NB4 (cell line): ENCODE results near the gene S100A14.

Experiments
- MYC ChIP-seq: IDR thresholded peaks from 2 replicates; pipeline ENCODE4 v1.6.1; 2011; ENCODE audit warnings: low read depth, low read length
- POLR2A ChIP-seq: IDR thresholded peaks from 2 replicates; pipeline ENCODE4 v1.6.1; 2011; ENCODE audit warnings: mild to moderate bottlenecking; ENCODE audit not compliant: insufficient read length; ENCODE audit errors: extremely low read depth
- TF ChIP-seq, protein P1 (sequence below): IDR thresholded peaks from one replicate; pipeline ENCODE4 v1.5.1; 2012; ENCODE audit warnings: low read depth, low read length

DNA sequence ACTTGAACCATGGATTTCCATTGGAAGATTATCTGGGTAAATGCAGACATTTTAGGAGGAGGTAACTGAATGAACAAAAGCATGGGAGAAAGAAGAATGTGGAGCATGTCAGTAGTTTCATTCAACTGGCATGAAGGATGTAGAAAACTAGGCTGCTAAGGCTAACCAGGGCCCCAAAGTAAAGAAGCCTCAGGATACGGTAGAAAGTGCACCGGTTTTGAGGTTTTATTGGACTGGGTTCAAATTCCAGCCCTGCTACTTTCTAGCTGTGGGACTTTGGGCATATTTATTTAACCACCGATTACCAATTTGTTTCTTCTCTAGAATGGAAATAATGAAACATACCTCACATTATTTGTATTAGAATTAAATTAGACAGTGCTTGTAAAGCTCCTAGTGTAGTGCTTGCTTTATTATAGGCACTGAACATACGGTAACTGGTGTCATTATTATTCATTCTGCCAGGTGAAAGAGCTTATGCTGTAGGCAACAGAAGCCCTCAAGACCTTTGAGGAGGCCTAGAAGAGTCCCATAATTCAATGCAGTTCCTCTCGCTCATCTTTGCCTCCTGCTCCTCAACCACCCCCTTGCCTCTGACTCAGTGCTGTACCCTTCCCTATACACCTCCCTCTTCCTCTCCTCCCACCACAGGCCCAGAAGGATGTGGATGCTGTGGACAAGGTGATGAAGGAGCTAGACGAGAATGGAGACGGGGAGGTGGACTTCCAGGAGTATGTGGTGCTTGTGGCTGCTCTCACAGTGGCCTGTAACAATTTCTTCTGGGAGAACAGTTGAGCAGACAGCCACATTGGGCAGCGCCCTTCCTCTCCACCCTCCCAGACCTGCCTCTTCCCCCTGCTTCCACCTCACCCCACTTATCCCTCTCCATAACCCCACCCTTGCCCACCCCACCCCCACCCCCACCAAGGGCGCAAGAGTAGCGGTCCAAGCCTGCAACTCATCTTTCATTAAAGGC is 15.2 kb upstream of the S100A14 start:
- TF ChIP-seq, protein P1, sequence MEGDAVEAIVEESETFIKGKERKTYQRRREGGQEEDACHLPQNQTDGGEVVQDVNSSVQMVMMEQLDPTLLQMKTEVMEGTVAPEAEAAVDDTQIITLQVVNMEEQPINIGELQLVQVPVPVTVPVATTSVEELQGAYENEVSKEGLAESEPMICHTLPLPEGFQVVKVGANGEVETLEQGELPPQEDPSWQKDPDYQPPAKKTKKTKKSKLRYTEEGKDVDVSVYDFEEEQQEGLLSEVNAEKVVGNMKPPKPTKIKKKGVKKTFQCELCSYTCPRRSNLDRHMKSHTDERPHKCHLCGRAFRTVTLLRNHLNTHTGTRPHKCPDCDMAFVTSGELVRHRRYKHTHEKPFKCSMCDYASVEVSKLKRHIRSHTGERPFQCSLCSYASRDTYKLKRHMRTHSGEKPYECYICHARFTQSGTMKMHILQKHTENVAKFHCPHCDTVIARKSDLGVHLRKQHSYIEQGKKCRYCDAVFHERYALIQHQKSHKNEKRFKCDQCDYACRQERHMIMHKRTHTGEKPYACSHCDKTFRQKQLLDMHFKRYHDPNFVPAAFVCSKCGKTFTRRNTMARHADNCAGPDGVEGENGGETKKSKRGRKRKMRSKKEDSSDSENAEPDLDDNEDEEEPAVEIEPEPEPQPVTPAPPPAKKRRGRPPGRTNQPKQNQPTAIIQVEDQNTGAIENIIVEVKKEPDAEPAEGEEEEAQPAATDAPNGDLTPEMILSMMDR, result no peak
- TF ChIP-seq POLR2A (no peak), MYC (no peak)
